GM12865 (cell line): ENCODE measurements around the gene F11.

Experiments used
- DNase-seq: peaks from one replicate; pipeline ENCODE4 v3.0.0; 2010; ENCODE audit warnings: low read depth
- H3K4me3 ChIP-seq: 2 replicates; pipeline ENCODE4 v1.5.1; 2011; ENCODE audit warnings: mild to moderate bottlenecking, low read depth, low read length, control low read depth
- CTCF ChIP-seq: IDR thresholded peaks from 2 replicates; pipeline ENCODE4 v1.5.1; 2011; ENCODE audit warnings: low read length, control low read depth, low read depth, inconsistent platforms; ENCODE audit not compliant: insufficient read depth; ENCODE audit errors: missing control alignments

F11 gene

GRCh38 chr4:186227221-186227620 lies 38.8 kb upstream of the F11 start, which contains the start of gene KLKB1:
Gene KLKB1, plus strand, starts transcription at chr4:186227507. Its CDS starts 689 bp downstream, at chr4:186228196.
- no peak for DNase-seq

GRCh38 chr4:186227744-186228513 lies 38.1 kb upstream of the F11 start:
- no peak overlapping the region for H3K4me3 ChIP-seq
- DNase-seq: no peak
- no peak for TF ChIP-seq CTCF

More at GRCh38 chr4:186227221-186227620, 38.8 kb upstream of the F11 start, which contains the start of gene KLKB1:
- TF ChIP-seq CTCF: no peak
- no peak within 1 kb of the TSS for H3K4me3 ChIP-seq

GRCh38 chr4:186228514-186228894 lies 37.5 kb upstream of the F11 start:
- no peak for TF ChIP-seq CTCF
- no peak overlapping the region for H3K4me3 ChIP-seq
- no peak for DNase-seq

- no peak for TF ChIP-seq CTCF
- no peak overlapping the region for H3K4me3 ChIP-seq
- DNase-seq: no peak
Observed at GRCh38 chr4:186234367-186234766, 31.6 kb upstream of the F11 start.

- no peak overlapping the region for H3K4me3 ChIP-seq
- no peak for TF ChIP-seq CTCF
- no peak for DNase-seq
Observed at GRCh38 chr4:186236126-186236525, 29.9 kb upstream of the F11 start.

- no peak overlapping the region for H3K4me3 ChIP-seq
- no peak for TF ChIP-seq CTCF
- DNase-seq: no peak
Observed at GRCh38 chr4:186240452-186240847, 25.5 kb upstream of the F11 start.
